ENCODE measurements around the gene GNG12.

The GNG12 gene

GRCh38 chr1:67679691-67680090 lies 153.6 kb downstream of the GNG12 start:
- ATAC-seq: no peak

GRCh38 chr1:67677930-67678329 lies 155.3 kb downstream of the GNG12 start:
- ATAC-seq: no peak
- no peak for TF ChIP-seq OSR1 (CRISPR knock-in tag; IDR thresholded peaks at IDR 0.05)
- TF ChIP-seq ZNF565 (CRISPR knock-in tag; conservative IDR thresholded peaks at IDR 0.05; ENCODE audit: low read depth): no peak
- TF ChIP-seq BACH2 (CRISPR knock-in tag; IDR thresholded peaks at IDR 0.05; ENCODE audit: borderline replicate concordance): no peak
- no peak for TF ChIP-seq ZNF8 (CRISPR knock-in tag; IDR thresholded peaks at IDR 0.05)
- no peak for TF ChIP-seq ESRRG (CRISPR knock-in tag; IDR thresholded peaks at IDR 0.05)
- no peak for TF ChIP-seq SNAI2 (CRISPR knock-in tag; IDR thresholded peaks at IDR 0.05)
- no peak for TF ChIP-seq TOX (CRISPR knock-in tag; IDR thresholded peaks at IDR 0.05; ENCODE audit: borderline replicate concordance)
- TF ChIP-seq TSHZ2 (CRISPR knock-in tag; IDR thresholded peaks at IDR 0.05): no peak
- TF ChIP-seq PATZ1 (CRISPR knock-in tag; IDR thresholded peaks at IDR 0.05; ENCODE audit: borderline replicate concordance): no peak
- TF ChIP-seq CREB5 (CRISPR knock-in tag; IDR thresholded peaks at IDR 0.05; ENCODE audit: low read depth): no peak
- no peak for TF ChIP-seq GLIS3 (CRISPR knock-in tag; IDR thresholded peaks at IDR 0.05)
- no peak for TF ChIP-seq ISL1 (CRISPR knock-in tag; IDR thresholded peaks at IDR 0.05)
- no peak for TF ChIP-seq ZFP30 (CRISPR knock-in tag; IDR thresholded peaks at IDR 0.05)
- no peak for TF ChIP-seq RARB (CRISPR knock-in tag; IDR thresholded peaks at IDR 0.05)

More at GRCh38 chr1:67679691-67680090, 153.6 kb downstream of the GNG12 start:
- no peak for TF ChIP-seq TOX (CRISPR knock-in tag; IDR thresholded peaks at IDR 0.05; ENCODE audit: borderline replicate concordance)
- no peak for TF ChIP-seq ZFP30 (CRISPR knock-in tag; IDR thresholded peaks at IDR 0.05)
- no peak for TF ChIP-seq SNAI2 (CRISPR knock-in tag; IDR thresholded peaks at IDR 0.05)
- no peak for TF ChIP-seq ZFP3 (CRISPR knock-in tag; IDR thresholded peaks at IDR 0.05)
- no peak for TF ChIP-seq ARNTL (CRISPR knock-in tag; IDR thresholded peaks at IDR 0.05; ENCODE audit: borderline replicate concordance, low read depth)
- no peak for TF ChIP-seq ZNF70 (CRISPR knock-in tag; IDR thresholded peaks at IDR 0.05)
- no peak for TF ChIP-seq TCF4 (CRISPR knock-in tag; IDR thresholded peaks at IDR 0.05; ENCODE audit: borderline replicate concordance)
- TF ChIP-seq CREB5 (CRISPR knock-in tag; IDR thresholded peaks at IDR 0.05; ENCODE audit: low read depth): no peak
- TF ChIP-seq PPARA (CRISPR knock-in tag; IDR thresholded peaks at IDR 0.05; ENCODE audit: borderline replicate concordance): no peak
- TF ChIP-seq PATZ1 (CRISPR knock-in tag; IDR thresholded peaks at IDR 0.05; ENCODE audit: borderline replicate concordance): no peak
- no peak for TF ChIP-seq ISL1 (CRISPR knock-in tag; IDR thresholded peaks at IDR 0.05)
- no peak for TF ChIP-seq CSDC2 (CRISPR knock-in tag; IDR thresholded peaks at IDR 0.05)
- no peak for TF ChIP-seq ESRRG (CRISPR knock-in tag; IDR thresholded peaks at IDR 0.05)
- TF ChIP-seq ZC3H10 (CRISPR knock-in tag; IDR thresholded peaks at IDR 0.05): no peak
- TF ChIP-seq OSR1 (CRISPR knock-in tag; IDR thresholded peaks at IDR 0.05): no peak
- TF ChIP-seq BACH2 (CRISPR knock-in tag; IDR thresholded peaks at IDR 0.05; ENCODE audit: borderline replicate concordance): no peak
- TF ChIP-seq RARB (CRISPR knock-in tag; IDR thresholded peaks at IDR 0.05): no peak
- no peak for TF ChIP-seq TSHZ2 (CRISPR knock-in tag; IDR thresholded peaks at IDR 0.05)
- TF ChIP-seq ZNF8 (CRISPR knock-in tag; IDR thresholded peaks at IDR 0.05): no peak
